HG02981 (cell line): ENCODE results near the gene RBM22.

Source experiments
- ATAC-seq: cut with Tn5 transposase; IDR thresholded peaks from one replicate; pipeline ENCODE4 v1.9.1; 2021; ENCODE audit warnings: mild to moderate bottlenecking, moderate library complexity; ENCODE audit not compliant: unreplicated experiment

Gene RBM22

DNA sequence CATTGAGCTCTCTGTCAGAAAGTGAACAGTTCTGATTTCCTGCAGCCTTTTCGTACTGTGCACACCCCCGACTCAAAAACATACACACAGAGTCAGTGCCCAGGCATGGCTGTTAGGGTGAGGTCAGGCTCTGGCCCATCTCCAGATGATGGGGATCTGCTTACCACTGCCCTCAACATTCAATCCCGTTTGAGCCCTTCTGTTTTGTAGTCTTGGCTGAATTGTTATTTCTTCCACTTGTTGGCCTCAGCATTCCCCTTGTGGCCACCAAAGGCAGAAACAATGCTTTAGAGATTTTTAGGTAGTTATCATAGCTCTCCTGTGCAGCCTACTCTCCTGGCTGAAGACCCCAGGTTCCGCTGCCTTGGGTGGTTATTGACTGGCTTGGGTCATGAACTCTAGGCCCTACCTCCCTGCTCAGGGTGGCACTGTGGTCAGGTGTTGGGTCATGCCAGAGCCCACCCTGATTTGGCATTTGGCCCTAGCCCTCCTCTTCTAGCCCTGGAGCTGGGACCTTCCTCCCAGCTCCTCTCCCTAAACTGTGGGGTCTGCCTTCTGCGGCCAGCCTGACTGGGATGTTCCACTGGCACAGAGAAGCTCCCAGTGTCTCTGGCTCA lies 47.6 kb downstream of the RBM22 start:
- ATAC-seq: no peak

GRCh38 chr5:150651924-150652671 lies 48.8 kb downstream of the RBM22 start:
- ATAC-seq: no peak

GRCh38 chr5:150651382-150651781 lies 49.5 kb downstream of the RBM22 start:
- no peak for ATAC-seq

DNA sequence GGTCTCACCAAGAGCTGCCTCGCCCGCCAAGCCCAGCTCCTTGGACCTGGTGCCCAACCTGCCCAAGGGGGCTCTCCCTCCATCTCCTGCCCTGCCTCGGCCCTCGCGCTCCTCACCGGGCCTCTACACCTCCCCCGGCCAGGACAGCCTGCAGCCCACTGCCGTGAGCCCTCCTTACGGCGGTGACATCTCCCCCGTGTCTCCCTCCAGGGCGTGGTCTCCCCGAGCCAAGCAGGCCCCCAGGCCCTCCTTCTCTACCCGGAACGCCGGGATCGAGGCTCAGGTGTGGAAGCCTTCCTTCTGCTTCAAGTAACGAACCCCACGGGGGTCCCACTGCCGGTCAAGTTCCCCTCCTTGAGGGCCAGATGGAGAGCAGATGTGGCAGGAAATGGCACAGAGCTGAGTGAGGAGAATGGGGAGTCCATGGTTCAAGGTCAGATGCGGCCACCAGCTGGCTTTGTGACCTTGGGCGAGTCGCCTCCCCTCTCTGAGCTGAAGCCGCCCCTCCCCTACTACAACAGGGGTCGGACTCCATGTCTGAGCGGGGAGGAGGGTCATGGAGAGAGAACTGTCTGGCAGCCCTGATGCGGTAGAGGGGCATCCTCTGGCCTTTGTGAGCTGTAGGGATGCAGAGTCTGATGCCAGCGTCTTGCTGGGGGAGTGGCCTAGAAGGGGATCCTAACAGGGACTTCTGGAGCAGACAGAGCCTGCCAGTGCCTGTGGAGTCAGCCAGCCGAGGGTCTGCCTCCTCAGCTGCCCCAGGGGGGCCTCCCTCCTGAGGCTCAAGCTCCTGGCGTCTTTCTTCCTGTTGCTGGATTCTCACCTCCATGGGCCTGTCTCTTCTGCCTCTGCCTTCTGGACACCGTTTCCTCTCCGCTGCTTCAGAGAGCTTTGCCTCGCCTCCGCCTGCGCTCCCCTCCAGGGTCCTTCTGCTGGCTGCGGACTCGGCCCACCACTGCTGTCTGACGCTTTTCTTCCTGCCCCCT lies 50.5 kb downstream of the RBM22 start:
- ATAC-seq: no peak

DNA sequence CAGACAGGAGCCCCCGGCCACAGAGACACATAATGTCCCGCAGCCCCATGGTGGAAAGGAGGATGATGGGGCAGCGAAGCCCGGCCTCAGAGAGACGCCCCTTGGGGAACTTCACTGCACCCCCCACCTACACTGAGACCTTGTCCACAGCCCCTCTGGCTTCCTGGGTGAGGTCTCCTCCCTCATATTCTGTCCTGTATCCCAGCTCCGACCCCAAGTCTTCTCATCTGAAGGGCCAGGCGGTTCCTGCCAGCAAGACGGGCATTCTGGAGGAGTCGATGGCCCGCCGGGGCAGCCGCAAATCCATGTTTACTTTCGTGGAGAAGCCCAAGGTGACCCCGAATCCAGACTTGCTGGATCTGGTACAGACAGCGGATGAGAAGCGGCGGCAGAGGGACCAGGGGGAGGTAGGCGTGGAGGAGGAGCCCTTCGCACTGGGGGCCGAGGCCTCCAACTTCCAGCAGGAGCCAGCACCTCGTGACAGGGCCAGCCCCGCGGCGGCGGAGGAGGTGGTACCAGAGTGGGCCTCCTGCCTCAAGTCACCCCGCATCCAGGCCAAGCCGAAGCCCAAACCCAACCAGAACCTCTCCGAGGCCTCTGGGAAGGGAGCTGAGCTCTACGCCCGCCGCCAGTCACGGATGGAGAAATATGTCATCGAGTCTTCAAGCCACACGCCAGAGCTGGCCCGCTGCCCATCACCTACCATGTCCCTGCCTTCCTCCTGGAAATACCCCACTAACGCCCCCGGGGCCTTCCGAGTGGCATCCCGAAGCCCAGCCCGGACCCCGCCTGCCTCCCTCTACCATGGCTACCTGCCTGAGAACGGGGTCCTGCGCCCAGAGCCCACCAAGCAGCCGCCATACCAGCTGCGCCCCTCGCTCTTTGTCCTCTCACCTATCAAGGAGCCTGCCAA lies 51.5 kb downstream of the RBM22 start:
- ATAC-seq: no peak

- ATAC-seq: no peak
Measured at GRCh38 chr5:150648294-150649107, 52.4 kb downstream of the RBM22 start.

DNA sequence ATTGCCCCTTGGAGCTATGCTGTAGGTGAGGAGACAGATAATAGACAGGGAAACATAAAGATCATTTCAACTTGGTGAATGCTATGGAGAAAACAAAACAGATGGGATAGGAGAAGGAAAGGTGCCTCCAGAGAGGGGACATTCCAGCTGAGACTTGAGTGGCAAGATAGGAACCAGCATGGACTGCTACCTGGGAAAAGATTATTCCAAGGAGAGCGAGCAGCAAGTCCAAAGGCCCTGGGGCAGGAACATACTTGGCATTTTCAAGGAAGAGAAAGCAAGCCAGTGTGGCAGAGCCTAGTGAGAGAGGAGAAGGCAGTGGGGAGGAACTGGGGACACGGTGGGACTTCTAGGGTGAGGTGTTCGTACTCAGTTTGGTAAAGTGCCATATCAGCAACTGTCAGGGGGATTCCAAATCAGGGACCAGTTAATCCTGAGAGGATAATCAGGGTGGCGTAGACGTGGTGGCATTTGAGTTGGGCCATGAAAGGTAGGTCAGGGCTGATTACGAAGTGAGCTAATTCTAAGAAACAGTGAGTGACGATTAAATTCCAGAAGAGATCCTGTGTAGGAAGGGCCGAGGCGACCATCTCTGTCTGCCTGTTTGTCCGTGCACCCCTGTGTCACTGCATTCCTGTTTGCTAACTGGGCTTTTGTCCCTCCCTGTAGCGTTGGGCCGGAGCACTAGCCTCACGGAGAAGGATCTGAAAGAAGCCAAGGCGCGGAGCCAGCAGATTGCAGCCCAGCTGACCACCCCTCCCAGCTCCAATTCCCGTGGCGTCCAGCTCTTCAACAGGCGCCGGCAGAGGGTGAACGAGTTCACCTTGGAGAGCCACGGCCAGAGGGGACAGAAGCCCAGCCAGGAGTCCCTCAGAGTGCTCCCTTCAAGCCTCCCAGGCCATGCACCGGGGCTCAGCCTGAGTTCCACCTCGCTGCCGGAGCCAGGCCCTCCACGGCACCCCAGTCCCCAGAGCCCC lies 53.3 kb downstream of the RBM22 start:
- no peak for ATAC-seq

DNA sequence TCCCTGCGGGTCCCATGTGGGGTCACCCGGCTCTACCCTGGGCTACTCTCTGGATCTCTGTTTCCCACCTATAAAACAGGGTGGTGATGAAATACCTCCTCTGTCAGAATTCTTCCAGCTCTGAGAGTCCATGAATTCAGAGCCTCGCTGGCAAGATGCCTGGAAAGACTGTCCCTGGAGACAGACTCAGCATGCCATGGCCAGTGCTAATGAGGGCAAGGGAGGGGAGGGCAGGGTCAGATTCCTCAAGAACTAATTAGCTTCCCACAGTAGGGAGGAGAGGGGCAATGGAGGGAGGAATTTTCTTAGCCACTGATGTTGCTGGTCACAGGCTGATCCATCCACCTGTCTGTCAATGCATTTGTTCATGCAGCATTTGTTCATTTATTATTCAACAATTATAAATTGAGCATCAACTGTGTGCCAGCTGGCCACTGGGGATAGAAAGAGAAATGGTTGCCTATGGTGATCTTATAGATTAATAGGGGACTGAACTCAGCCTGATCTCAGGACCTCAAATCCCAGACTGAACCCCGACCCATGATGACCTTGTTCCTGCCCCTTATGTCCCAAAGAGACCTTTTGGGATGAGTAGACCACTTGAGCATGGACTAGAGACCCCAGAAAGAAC lies 55.7 kb downstream of the RBM22 start:
- no peak for ATAC-seq

- ATAC-seq: no peak
Measured at GRCh38 chr5:150644514-150644913, 56.3 kb downstream of the RBM22 start.

- no peak for ATAC-seq
Measured at GRCh38 chr5:150644058-150644457, 56.8 kb downstream of the RBM22 start.

GRCh38 chr5:150642991-150643710 lies 57.7 kb downstream of the RBM22 start:
- no peak for ATAC-seq

DNA sequence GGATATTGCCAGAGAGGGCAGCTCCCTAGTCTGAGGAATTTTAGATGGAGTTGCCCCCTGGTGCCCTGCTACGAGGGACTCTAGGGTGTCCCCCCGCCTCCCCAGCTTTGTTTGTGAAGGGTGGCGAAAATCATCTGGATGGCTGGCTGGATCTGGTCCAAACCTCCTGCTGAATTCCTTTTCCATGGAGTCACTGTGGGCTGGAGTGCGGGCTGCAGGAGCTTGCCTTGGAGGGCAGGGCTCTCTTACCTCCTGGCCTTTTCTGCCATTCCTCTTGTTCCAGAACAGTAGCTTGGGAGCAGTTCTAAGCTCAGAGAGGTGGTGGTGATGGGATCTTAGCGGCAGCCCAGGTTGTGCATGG lies 58.3 kb downstream of the RBM22 start:
- no peak for ATAC-seq

- ATAC-seq: no peak
Measured at GRCh38 chr5:150641824-150642566, 58.9 kb downstream of the RBM22 start.

GRCh38 chr5:150641006-150641570 lies 59.8 kb downstream of the RBM22 start:
- no peak for ATAC-seq
